ENCODE data around the gene SKI. TPM values are rescaled to one million over a fixed set of nuclear protein-coding genes. Genes with fewer than 3 reads are reported as not detected.

The SKI gene
- total RNA-seq, 1 donor from 2014 or later: 110 TPM

DNA sequence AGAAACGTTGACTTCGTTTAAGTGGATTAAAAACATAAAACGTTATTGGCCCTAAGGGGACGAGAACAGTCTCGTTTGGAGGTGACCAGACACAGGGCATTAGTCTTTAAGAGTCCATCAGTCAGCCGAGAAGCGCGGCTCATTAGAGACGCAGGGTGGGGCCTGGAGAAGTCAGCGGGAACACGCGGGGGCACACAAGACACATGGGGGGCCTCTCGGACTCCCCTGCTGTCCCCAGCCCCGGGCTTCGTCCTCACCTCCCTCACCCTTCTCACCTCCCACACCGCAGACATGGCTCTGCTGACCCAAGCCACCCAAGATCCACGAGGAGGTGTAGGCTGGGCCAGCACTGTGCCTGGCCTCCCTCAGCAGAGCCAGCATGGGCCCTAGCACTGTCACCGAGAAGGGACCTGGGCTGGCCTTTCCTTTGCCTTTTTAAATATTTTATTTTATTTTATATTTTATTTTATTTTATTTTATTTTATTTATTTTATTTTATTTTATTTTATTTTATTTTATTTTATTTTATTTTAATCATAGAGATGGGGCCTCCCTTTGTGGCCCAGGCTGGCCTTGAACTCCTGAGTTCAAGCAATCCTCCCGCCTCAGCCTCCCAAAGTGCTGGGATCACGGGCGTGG lies 114.4 kb downstream of the SKI start:
- no peak overlapping the region for H3K27ac Mint-ChIP-seq
- peaks cover 12% of the 10 kb centered on the region for H3K4me1 Mint-ChIP-seq
- H3K27me3 Mint-ChIP-seq (ENCODE audit: low read depth): no peaks in the 10 kb centered on the region
- no peaks in the 10 kb centered on the region for H3K9me3 Mint-ChIP-seq
- no peaks in the 10 kb centered on the region for H3K36me3 Mint-ChIP-seq
- TF ChIP-seq, protein P1, sequence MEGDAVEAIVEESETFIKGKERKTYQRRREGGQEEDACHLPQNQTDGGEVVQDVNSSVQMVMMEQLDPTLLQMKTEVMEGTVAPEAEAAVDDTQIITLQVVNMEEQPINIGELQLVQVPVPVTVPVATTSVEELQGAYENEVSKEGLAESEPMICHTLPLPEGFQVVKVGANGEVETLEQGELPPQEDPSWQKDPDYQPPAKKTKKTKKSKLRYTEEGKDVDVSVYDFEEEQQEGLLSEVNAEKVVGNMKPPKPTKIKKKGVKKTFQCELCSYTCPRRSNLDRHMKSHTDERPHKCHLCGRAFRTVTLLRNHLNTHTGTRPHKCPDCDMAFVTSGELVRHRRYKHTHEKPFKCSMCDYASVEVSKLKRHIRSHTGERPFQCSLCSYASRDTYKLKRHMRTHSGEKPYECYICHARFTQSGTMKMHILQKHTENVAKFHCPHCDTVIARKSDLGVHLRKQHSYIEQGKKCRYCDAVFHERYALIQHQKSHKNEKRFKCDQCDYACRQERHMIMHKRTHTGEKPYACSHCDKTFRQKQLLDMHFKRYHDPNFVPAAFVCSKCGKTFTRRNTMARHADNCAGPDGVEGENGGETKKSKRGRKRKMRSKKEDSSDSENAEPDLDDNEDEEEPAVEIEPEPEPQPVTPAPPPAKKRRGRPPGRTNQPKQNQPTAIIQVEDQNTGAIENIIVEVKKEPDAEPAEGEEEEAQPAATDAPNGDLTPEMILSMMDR (IDR thresholded peaks at IDR 0.05; ENCODE audit: unreplicated experiment): no peak
- no peak overlapping the region for H3K4me3 Mint-ChIP-seq
- no peak for DNase-seq (ENCODE audit: low spot score in 2 of 2, unreplicated experiment in 2 of 2)

DNA sequence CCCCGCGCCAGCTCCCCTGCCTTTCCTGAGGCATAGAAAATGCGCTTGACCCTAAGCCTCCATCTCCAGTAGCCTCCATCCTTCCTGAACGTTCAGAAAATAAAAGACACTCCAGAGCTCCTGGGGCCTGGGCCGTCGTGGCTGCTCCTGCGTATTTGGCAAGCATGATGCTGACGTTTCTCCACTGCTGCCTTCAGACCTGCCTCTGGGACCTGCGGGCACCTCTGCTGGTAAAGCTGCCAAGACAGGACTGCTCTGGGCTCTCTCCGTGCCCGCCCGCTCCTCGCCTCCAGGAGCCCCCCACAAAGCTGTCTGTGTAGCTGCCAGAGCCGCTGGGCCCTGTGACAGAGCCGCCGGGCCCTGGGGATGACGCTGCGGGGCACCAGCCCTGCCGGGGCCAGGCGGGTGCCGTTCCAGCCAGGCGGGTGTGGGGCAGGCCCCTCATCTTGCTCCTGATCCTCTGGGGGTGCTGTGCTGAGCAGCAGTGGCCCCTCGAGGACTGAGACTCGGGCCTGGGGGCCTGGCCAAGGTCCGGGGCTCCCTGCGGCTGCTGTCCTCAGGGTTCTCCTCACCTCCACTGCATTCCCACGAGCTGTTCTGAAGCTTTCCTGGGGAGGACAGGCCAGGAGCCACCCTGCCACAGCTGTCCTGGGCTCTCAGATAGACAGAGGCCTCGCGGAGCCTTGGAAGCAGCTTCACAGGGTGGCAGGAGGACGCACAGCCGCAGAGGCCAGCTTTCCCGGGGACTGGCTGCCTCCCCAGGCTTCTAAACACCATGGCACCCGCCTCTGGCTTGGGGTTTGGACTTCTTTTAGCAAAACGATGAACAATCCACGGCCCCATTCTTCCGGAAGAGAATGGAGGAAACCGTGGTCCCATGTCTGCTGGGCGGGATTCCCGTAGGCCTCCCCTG lies 115.2 kb downstream of the SKI start:
- no peak overlapping the region for H3K4me3 Mint-ChIP-seq
- peak in 1 of 2 experiments; percentile 11 for DNase-seq (ENCODE audit: low spot score in 2 of 2, unreplicated experiment in 2 of 2)
- TF ChIP-seq, protein P1 (IDR thresholded peaks at IDR 0.05; ENCODE audit: unreplicated experiment): no peak
- no peaks in the 10 kb centered on the region for H3K9me3 Mint-ChIP-seq
- H3K4me1 Mint-ChIP-seq: peaks cover 6% of the 10 kb centered on the region
- H3K27me3 Mint-ChIP-seq (ENCODE audit: low read depth): no peaks in the 10 kb centered on the region
- H3K36me3 Mint-ChIP-seq: no peaks in the 10 kb centered on the region
- H3K27ac Mint-ChIP-seq: no peak overlapping the region

DNA sequence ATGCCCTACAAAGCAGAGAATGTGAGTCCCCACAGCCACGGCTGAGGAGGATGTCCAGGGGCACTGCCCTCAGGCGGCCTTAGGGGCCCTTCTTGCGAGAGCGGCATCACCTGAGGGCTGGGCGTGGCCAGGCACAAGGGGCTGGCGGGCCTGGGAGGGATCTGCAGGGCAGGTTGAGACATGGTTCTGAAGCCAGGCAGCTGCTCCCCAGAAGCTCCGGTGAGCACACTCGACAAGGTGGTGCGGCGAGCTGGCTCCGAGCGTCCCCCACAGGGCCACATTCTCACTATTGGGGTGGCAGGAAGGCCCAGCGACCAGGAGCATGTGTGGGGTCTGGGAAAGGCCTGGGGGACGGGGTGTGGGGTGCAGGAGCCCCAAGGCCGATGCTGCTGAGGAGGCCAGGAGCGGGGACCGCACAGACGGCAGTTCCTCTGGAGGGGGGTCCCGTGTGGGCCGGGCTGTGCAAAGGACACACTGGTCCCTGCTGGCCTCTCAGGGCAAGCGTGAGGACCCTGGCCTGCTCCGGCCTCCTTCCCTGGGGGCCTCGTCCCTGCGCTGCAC lies 116.1 kb downstream of the SKI start:
- DNase-seq (ENCODE audit: low spot score in 2 of 2, unreplicated experiment in 2 of 2): peak in 1 of 2 experiments; percentile 18
- Mint-ChIP-seq H3K27ac (no peak overlapping the region), H3K4me3 (no peak overlapping the region), H3K27me3 (ENCODE audit: low read depth) (no peaks in the 10 kb centered on the region), H3K9me3 (no peaks in the 10 kb centered on the region), H3K4me1 (peaks cover 4% of the 10 kb centered on the region), H3K36me3 (no peaks in the 10 kb centered on the region)
- TF ChIP-seq, protein P1 (IDR thresholded peaks at IDR 0.05; ENCODE audit: unreplicated experiment): no peak

DNA sequence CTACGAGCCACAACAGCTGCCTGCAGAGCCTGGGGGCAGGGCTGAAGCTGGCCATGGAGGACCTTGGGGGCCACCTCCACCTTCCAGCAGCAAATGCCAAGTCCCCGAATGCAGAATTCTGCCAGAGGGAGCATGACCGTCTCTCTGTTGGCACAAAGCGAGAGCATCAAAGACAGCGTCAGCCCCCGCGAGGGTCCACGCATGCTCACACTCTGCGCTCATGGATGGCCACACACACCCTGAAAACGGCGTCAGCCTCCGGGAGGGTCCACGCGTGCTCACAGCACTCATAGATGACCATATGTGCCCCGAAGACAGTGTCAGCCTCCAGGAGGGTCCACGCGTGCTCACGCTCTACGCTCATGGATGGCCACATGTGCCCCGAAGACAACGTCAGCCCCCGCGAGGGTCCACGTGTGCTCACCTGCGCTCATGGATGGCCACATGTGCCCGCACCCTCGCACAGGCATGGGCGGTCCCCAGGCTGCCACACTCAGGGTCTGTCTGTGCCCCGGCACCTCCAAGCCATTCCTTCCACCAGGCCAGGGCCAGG lies 116.7 kb downstream of the SKI start:
- Mint-ChIP-seq H3K4me3 (no peak overlapping the region), H3K4me1 (peaks cover 9% of the 10 kb centered on the region), H3K27ac (no peak overlapping the region), H3K9me3 (no peaks in the 10 kb centered on the region), H3K36me3 (no peaks in the 10 kb centered on the region), H3K27me3 (ENCODE audit: low read depth) (no peaks in the 10 kb centered on the region)
- peak in 1 of 2 experiments; percentile 11 for DNase-seq (ENCODE audit: low spot score in 2 of 2, unreplicated experiment in 2 of 2)
- TF ChIP-seq, protein P1 (IDR thresholded peaks at IDR 0.05; ENCODE audit: unreplicated experiment): no peak

DNA sequence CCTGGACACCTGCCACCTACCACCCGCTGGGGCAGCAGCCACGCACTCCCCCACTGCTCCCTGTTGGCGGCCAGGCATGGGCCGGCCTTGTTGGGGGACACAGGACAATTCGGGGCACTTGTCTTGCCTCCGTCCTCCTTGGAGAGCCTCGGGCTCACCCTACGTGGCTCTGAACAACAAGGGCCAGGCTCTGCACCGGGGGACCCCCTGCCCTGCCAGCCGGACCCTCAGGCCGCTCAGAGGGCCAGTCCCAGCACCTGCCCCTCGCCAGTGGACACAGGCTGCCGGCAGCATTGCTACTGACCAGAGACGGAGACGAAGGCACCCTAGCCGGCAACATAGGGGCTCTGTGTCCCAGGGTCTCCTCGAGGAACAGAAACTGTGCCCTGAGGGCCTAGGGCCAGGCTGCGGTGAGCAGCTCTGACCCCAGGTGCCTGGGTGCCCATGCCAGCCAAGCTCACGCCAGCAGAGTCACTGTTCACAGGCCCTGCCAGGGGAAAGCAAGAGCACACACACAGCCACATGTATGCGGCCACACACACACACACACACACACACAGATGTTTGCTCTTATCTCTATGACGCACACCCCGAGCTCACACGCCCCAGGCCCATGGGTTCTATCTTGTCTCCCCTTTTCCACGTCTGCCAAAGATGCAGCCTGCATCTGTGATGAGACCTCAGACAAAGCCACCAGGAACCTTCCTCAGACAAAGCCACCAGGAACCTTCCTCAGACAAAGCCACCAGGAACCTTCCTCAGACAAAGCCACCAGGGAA lies 117.4 kb downstream of the SKI start:
- Mint-ChIP-seq H3K27me3 (ENCODE audit: low read depth) (no peaks in the 10 kb centered on the region), H3K4me1 (peaks cover 9% of the 10 kb centered on the region), H3K27ac (no peak overlapping the region), H3K9me3 (no peaks in the 10 kb centered on the region), H3K36me3 (no peaks in the 10 kb centered on the region), H3K4me3 (no peak overlapping the region)
- TF ChIP-seq, protein P1 (IDR thresholded peaks at IDR 0.05; ENCODE audit: unreplicated experiment): no peak
- DNase-seq (ENCODE audit: low spot score in 2 of 2, unreplicated experiment in 2 of 2): peak in 1 of 2 experiments; percentile 15
